HG03280 (cell line): Measurements from ENCODE around the gene GUCA2B.

Experiments
- ATAC-seq: cut with Tn5 transposase; IDR thresholded peaks from one replicate; pipeline ENCODE4 v1.9.1; 2021; ENCODE audit warnings: mild to moderate bottlenecking, moderate library complexity; ENCODE audit not compliant: unreplicated experiment

Gene GUCA2B

DNA sequence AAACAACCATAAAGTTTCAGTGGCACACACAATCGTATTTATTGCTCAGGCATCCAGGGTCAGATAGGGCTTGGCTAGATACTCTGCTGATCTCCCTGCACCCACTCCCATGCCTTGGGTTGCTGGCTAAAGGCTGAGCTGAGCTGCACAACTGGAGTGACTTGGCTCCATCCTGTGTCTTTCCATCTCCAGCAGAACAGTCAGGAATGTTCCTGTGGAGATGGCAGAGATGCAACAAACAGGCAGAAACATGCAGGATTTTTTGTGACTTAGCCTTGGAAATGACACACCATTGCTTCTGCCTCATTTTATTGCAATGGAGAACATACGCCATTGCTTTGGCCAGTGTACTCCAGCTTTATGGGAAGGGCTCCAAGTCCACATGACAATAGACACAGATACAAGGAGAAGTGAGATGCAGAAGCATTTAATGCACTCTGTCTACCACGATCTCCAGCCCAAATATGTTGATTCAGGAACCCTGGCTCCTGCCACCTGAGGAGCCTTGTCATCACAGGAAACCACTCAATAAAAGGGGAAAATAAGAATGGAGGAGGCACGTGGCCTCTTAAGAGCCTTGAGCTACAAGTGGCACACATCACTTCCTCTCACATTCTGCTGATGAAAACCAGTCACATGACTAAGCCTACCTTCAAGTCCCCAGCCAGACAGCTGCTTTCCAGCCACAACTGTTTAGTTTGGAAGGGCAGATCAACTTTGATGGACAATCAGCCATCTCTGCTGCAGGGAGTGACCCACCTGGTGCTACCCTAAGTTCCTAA lies 10.1 kb upstream of the GUCA2B start:
- ATAC-seq, result no peak

DNA sequence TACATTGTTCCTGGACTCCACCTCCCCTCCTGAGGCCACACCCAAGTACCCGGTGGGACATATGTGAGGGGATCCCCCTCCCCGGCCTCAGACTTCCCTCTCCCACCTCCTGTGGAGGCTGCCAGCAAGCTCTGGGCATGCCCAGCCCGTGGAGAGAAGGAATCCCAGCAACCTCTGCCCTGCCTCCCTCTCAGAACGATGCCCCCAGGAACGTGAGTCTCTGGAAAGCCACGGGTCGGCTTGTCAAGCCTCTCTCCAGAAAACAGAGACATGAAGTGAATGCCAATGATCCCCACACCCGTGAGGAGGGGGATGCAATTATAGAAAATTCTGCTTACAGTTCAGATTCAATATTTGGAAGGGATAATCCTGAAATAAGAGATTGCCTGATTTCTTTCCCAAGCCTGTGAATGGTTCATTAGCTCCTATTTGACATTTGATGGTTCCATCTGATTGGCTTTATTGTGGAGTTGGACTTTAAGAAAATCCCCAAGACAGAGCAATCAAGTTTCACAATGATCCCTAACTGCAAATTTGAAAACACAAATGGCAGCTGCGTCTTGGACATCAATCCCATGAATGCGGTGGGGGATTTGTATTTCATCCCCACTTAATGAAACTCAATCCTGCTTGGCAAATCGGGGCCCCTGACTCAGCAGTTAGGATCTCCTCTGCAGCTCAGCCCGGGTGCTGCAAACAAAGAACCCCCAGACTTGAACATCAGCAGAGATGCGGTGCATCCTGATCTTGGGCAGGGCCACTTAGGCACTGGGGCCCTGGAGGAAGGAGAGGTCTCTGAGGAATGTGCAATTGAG lies 9.1 kb upstream of the GUCA2B start:
- no peak for ATAC-seq

GRCh38 chr1:42144711-42145388 lies 8.4 kb upstream of the GUCA2B start:
- ATAC-seq, result no peak

DNA sequence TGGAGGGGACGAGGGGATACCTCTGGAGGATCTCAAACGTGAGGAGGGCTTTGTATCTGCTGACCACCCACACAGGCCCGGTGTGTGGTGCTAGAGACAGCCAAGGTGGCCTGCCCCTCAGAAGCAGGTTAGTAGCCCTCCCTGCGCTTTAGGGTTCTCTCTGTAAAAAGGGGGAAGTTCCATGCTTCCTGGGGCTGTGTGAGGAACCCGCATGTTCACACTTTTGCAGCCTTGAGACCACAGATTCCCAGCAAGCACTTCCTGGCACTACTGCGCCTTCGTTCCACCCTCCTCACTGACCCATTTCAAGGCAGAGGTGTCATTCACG lies 7.9 kb upstream of the GUCA2B start:
- ATAC-seq, result no peak

DNA sequence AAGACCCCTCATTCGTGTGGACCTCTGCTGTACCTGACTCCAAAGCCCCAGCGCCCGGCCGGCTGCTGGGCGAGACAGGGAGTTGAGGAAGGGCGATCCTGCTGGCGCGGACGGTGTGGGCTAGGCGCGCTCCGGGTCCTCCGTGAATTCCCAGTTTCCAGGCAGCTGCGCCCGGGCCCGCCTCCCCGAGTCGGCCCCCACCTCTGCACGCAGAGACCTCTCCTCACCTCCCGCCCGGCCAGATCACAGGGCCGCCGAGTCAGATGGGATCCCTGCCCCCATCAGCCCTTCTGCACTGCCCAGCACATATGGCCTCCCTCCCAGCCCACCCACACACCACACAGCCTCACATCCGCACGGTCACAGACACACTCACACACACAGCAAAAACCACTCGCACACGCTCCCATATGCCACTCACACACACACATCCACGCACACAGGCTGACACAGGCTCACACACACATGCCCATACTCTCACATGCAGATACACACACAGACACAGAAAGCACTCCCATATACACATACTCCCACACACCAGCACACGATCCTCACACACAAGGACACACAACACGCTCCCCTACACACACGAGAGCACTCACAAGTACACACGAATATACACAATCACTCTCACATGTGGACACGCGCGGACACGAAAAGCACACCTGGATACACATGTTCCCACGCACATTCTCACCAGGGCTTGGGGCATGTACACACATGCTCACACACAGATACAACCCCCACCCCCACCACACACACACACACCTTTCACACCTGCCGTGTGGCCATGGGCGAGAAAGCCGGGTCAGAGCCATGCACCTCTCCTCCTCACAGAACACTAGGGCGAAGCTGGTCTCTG lies 7.2 kb upstream of the GUCA2B start:
- no peak for ATAC-seq

DNA sequence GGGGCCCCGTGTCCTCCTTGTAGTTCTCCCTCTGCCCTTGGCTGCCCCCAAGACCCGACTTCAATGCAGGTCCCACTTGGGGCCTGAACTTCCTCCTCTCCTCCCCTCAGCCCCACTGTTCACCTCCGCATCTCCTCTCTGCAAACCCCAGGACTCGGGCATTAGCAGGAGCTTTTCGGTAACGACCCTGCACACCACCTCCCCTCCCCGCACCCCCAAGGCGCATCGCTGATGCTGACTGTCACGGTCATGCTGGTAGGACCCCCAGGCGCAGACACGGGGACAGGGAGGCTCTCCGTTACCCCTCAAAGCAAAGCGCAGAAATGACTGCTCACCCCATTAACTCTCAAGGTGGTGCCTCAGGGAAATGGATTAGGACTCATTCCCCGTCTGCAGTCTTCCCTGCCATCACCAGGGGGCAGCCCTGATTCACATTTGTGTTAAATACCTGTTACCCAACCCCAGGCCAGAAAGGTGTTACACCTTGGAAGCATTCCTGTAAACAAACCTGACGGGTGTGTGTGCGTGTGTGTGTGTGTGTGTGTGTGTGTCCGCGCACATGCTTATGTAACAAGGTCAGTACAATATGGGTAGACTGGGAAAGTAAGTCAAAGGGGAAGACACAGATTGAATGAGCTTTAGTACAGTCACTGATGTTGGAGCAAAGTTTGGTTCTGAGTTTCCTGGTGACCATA lies 6.4 kb upstream of the GUCA2B start:
- no peak for ATAC-seq

- no peak for ATAC-seq
These were observed 5.0 kb upstream of the GUCA2B start for GRCh38 chr1:42148166-42148565.

GRCh38 chr1:42150651-42151050 lies 2.6 kb upstream of the GUCA2B start:
- ATAC-seq, result no peak

- no peak for ATAC-seq
These were observed 1.1 kb upstream of the GUCA2B start for GRCh38 chr1:42152119-42152518.

DNA sequence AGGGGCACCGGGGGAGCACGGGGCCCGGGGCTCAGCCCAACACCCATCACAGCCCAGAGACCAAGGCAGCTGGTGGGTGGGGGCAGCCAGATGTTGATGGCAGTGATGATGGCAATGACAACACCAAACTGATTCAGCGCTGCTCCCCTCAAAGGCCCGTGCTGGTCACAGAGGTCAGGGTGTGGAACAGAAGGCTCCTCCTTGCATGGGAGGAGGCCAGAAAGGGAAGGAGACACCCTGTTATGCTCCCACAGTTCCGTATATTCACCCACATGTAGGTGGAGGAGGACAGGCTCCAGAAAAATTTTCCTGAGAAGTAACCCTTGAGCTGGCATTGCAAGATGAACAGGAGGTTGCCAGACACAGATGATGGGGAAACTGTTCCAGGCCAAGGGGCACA lies 414 bp downstream of the GUCA2B start:
- ATAC-seq, result no peak

GRCh38 chr1:42154685-42155084 lies 1.5 kb downstream of the GUCA2B start:
- no peak for ATAC-seq

GRCh38 chr1:42155362-42155761 lies 2.2 kb downstream of the GUCA2B start:
- no peak for ATAC-seq

GRCh38 chr1:42157667-42158066 lies 4.5 kb downstream of the GUCA2B start:
- no peak for ATAC-seq

GRCh38 chr1:42158189-42158588 lies 5.0 kb downstream of the GUCA2B start:
- no peak for ATAC-seq

- no peak for ATAC-seq
These were observed 9.0 kb downstream of the GUCA2B start for GRCh38 chr1:42162181-42162580.

- ATAC-seq, result no peak
These were observed 9.9 kb downstream of the GUCA2B start for GRCh38 chr1:42163114-42163513.

DNA sequence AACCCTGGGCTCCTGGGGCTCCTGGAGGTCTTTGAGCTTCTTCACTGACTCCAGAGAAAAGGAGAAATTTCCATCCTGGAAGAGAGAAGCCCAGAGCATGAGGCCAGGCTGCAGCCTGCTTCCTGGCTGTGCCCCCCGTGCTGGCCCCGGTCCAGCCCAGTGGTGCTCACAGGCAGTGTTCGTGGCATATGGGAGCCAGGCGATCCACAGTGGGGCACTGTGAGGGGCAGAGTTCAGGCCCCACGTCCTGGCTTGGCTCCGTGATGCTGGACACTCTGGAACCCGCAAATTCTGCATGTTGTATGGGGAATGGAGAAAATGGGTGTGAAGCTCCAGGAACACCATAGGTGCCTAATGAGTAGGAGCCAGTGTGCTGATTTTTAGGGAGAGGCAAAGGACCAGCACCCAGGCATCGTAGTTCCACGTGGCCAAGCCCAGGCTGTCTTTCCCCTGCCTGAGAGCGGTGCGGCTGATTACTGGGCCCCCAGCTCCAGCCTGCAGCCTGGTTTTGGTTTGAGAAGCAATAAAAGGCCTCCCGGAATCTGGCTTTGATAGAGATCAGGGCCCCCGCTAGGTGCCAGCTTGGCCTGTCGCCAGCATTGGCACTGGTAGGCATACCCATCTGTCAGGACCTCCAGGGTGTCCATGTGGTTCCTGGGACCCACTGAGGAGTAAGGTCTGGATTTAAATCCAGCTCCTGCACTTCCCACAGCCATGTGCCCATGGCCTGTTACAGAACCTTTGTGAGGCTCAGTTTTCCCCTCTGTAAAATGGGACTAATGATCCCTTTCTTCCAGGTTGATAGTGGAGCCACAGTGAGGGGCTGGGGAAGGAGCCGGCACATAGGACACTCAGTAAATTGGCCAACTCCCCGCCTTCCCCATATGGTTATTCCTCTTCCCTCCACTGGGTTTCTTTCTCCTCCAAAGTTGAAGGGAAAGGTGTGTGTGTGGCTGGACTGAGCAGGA lies 10.6 kb downstream of the GUCA2B start:
- no peak for ATAC-seq

DNA sequence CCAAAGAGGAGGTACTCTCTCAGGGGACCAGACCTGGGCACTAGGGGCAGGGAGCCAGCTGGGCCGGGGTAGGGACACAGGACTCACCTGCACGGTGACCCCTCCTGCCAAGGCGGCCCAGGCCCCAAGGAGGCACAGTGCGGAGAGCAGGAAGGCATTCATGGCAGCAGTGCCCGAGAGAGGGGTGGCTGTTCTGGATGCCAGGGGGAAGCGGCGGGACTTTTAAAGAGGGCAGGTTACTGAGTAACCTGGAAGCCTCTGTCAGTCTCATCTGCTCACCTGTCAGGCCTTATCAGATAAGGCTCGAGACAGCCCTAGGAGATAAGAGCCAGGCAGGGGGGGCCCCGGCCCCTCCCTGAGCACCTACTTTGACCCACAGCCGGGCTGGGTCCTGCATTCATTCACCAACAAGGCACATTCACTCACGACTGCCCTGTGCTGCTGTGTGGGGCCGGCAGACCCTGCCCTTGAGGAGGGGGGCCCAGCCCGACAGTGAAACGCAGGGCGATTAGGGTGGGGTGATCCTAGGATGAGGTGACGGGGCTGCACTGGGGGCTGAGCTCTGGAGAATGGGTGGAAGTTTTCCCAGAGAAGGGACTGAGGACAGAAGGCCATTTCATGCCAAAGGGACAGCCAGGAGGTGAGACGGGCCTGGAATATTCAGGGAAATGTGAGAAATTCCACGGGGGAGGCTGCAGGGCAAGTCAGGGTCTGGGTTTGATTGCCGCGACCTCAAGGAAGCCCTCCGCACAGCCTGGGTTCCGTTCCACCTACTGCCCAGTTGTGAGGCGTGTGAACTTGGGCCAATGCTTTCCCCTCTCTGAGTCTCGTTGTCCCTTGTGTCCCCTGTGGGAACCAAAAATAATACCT lies 11.6 kb downstream of the GUCA2B start, which contains the start of gene GUCA2A:
Gene GUCA2A, minus strand, starts transcription at position 195 of the 870 bp plus-strand sequence. Its CDS starts 33 bp downstream, at position 162.
- no peak for ATAC-seq
